Astrocyte (in vitro differentiated cells and primary cell): ENCODE results near the gene WHRN.

Experiments used
- EZH2 ChIP-seq: IDR thresholded peaks from 2 replicates; pipeline ENCODE4 v1.6.1; 2012; ENCODE audit warnings: mild to moderate bottlenecking, low read length, inconsistent platforms; ENCODE audit not compliant: insufficient read depth
- TF ChIP-seq, protein P1 (sequence below): IDR thresholded peaks from 2 replicates; pipeline ENCODE4 v1.5.1; 2011; ENCODE audit warnings: low read depth, mild to moderate bottlenecking, inconsistent platforms, low read length, moderate library complexity; ENCODE audit not compliant: insufficient read depth

DNA sequence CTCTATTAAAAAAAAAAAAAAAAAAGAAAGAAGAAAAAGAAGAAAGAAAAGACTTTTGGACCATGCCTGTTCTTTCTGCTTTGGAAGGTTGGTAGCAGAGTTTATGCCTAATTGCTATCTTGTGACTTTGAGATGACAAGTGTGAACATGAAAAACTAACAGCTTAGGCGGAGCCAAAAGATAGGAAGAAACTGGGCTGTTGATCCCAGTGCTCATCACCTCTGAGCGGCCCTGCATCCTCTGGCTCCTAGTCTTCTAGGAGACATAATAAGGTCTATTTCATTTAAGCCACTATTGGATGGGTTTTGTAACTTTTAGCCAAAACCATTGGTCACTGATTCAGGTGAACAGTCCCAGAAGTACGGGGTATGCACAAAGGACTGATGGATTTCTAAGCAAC lies 47.9 kb upstream of the WHRN start:
- TF ChIP-seq, protein P1, sequence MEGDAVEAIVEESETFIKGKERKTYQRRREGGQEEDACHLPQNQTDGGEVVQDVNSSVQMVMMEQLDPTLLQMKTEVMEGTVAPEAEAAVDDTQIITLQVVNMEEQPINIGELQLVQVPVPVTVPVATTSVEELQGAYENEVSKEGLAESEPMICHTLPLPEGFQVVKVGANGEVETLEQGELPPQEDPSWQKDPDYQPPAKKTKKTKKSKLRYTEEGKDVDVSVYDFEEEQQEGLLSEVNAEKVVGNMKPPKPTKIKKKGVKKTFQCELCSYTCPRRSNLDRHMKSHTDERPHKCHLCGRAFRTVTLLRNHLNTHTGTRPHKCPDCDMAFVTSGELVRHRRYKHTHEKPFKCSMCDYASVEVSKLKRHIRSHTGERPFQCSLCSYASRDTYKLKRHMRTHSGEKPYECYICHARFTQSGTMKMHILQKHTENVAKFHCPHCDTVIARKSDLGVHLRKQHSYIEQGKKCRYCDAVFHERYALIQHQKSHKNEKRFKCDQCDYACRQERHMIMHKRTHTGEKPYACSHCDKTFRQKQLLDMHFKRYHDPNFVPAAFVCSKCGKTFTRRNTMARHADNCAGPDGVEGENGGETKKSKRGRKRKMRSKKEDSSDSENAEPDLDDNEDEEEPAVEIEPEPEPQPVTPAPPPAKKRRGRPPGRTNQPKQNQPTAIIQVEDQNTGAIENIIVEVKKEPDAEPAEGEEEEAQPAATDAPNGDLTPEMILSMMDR: no peak
- TF ChIP-seq EZH2: no peak
